B cell (primary cell): ENCODE measurements around the gene ZDHHC14. TPM values are rescaled to one million over a fixed set of nuclear protein-coding genes. Genes with fewer than 3 reads are reported as not detected.

Experiments used
- ATAC-seq: fragments of 200-7000 bp; cut with Tn5 transposase; one replicate; pipeline ENCODE4 v1.10.0; 2021; ENCODE audit warnings: low read depth, mild to moderate bottlenecking, moderate number of reproducible peaks, moderate library complexity
- CTCF ChIA-PET: fragments of 350-600 bp; sonication (Branson Sonifier 250); formaldehyde crosslinking; loops from one replicate; lab custom pipeline; 2021; ENCODE audit warnings: antibody characterized with exemption, inconsistent platforms; lab: Charles Lee
- POLR2A ChIA-PET: fragments of 350-600 bp; sonication (Branson Sonifier 250); formaldehyde crosslinking; loops from one replicate; lab custom pipeline; 2021; ENCODE audit warnings: antibody characterized with exemption; lab: Charles Lee
- DNase-seq: peaks from one replicate; pipeline ENCODE4 v3.0.0; 2013
- H2AFZ ChIP-seq: 2 replicates; pipeline ENCODE4 v1.6.1; 2012; ENCODE audit warnings: mild to moderate bottlenecking, low read depth, low read length; ENCODE audit not compliant: insufficient read depth, poor library complexity, severe bottlenecking
- H3K27ac ChIP-seq, 2 donors: 1 replicate in 1 of 2; 2 replicates in 1 of 2; pipeline ENCODE4 v1.5.1; 2012 to 2013; ENCODE audit warnings: low read length in 2 of 2, mild to moderate bottlenecking in 2 of 2, moderate library complexity in 1 of 2
- H3K27me3 ChIP-seq, 4 experiments: fragments of 200-600 bp in 1 of 4; sonication (generic) in 1 of 4; replicated peaks in 1 of 4; 1 replicate in 2 of 4; 2 replicates in 2 of 4; pipeline versions ENCODE4 v1.6.1 to v1.7.0; 2013 to 2016; ENCODE audit warnings: low read length in 3 of 4, mild to moderate bottlenecking in 2 of 4, mixed read lengths in 1 of 4, moderate library complexity in 1 of 4; ENCODE audit not compliant: insufficient read depth in 4 of 4, control insufficient read depth in 3 of 4; ENCODE audit errors: control extremely low read depth in 1 of 4
- H3K36me3 ChIP-seq, 2 experiments: replicated peaks in 1 of 2; 1 replicate in 1 of 2; 2 replicates in 1 of 2; pipeline versions ENCODE4 v1.6.1 to v1.7.1; 2013; ENCODE audit warnings: low read length in 1 of 2; ENCODE audit not compliant: insufficient read depth in 2 of 2, control insufficient read depth in 1 of 2; ENCODE audit errors: control extremely low read depth in 1 of 2, extremely low read depth in 1 of 2
- H3K4me1 ChIP-seq, 2 donors: fragments of 200-600 bp in 1 of 2; sonication (generic) in 1 of 2; 1 replicate in 1 of 2; 2 replicates in 1 of 2; pipeline versions ENCODE4 v1.5.1 to v1.6.1; 2013 to 2017; ENCODE audit warnings: low read length in 2 of 2; ENCODE audit not compliant: control insufficient read depth in 2 of 2, insufficient read depth in 2 of 2
- H3K4me2 ChIP-seq: replicated peaks from 2 replicates; pipeline ENCODE3; 2012; ENCODE audit warnings: mild to moderate bottlenecking, low read depth, low read length; ENCODE audit not compliant: poor library complexity, severe bottlenecking
- H3K4me3 ChIP-seq, 5 experiments: fragments of 200-600 bp in 1 of 5; sonication (generic) in 1 of 5; 1 replicate in 3 of 5; 2 replicates in 2 of 5; pipeline versions ENCODE4 v1.5.1 to v1.7.0; 2011 to 2016; ENCODE audit warnings: low read length in 4 of 5, mild to moderate bottlenecking in 4 of 5, low read depth in 2 of 5, control low read depth in 1 of 5, moderate library complexity in 1 of 5; ENCODE audit not compliant: insufficient read depth in 1 of 5; ENCODE audit errors: control extremely low read depth in 1 of 5, extremely low read depth in 1 of 5
- H3K79me2 ChIP-seq: fragments of 200-600 bp; sonication (generic); one replicate; pipeline ENCODE4 v1.6.0; 2016; ENCODE audit warnings: low read length; ENCODE audit not compliant: control insufficient read depth, insufficient read depth
- H3K9ac ChIP-seq: fragments of 200-600 bp; sonication (generic); 2 replicates; pipeline ENCODE4 v1.6.1; 2017; ENCODE audit warnings: mild to moderate bottlenecking, low read length, moderate library complexity
- H3K9me3 ChIP-seq, 3 donors: one replicate each; pipeline versions ENCODE4 v1.6.1 to v1.7.1; 2013; ENCODE audit warnings: low read length in 2 of 3; ENCODE audit not compliant: control insufficient read depth in 2 of 3, insufficient read depth in 1 of 3; ENCODE audit errors: control extremely low read depth in 1 of 3
- H4K20me1 ChIP-seq: 2 replicates; pipeline ENCODE4 v1.6.0; 2012; ENCODE audit warnings: mild to moderate bottlenecking, low read length; ENCODE audit not compliant: insufficient read depth, control insufficient read depth, poor library complexity, severe bottlenecking
- H3K27ac Mint-ChIP-seq: one replicate; pipeline ENCODE4 v1.8.0; 2021; ENCODE audit warnings: mixed read lengths
- H3K27me3 Mint-ChIP-seq: one replicate; pipeline ENCODE4 v1.8.0; 2021; ENCODE audit warnings: mixed read lengths
- H3K4me1 Mint-ChIP-seq: one replicate; pipeline ENCODE4 v1.8.0; 2021; ENCODE audit warnings: mixed read lengths
- H3K4me3 Mint-ChIP-seq: one replicate; pipeline ENCODE4 v1.8.0; 2021; ENCODE audit warnings: mixed read lengths
- H3K9me3 Mint-ChIP-seq: one replicate; pipeline ENCODE4 v1.8.0; 2022; ENCODE audit warnings: mixed read lengths; ENCODE audit not compliant: insufficient read depth
- CTCF ChIP-seq: fragments of 200-600 bp; IDR thresholded peaks from one replicate; pipeline ENCODE4 v1.8.0; 2022; ENCODE audit warnings: antibody characterized with exemption, mild to moderate bottlenecking
- EZH2 ChIP-seq: IDR thresholded peaks from 2 replicates; pipeline ENCODE4 v1.6.1; 2012; ENCODE audit warnings: borderline replicate concordance, low read depth, mild to moderate bottlenecking, moderate library complexity, low read length; ENCODE audit not compliant: insufficient read depth, poor library complexity, severe bottlenecking
- WGBS: methylation state at CpG from one replicate; pipeline ENCODE4 v1.1.5; 2013; ENCODE audit warnings: missing lambda C conversion rate; ENCODE audit not compliant: insufficient coverage; 5-methylcytosine and 5-hydroxymethylcytosine counted together
- intact Hi-C: fragments of 100-400 bp; cut with micrococcal nuclease; formaldehyde crosslinking; loops from one replicate; pipeline ENCODE4 v1.10.0; 2022
- polyA plus RNA-seq: library from polyadenylated mRNA; depleted of rRNA; stranded (reverse); fragments of >200 nt; gene quantifications from 2 replicates; pipeline ENCODE4 v1.2.3, GENCODE V29; 2012
- total RNA-seq, 2 donors: library from RNA; stranded (reverse); fragments of 120-200 nt in 1 of 2; gene quantifications; 1 replicate in 1 of 2; 2 replicates in 1 of 2; pipeline versions ENCODE4 v1.2.3 to v1.2.4, GENCODE V29; 2013 to 2022

ZDHHC14 gene
- total and polyA plus RNA-seq, 2 donors (not counting 1 experiment from before 2014, with no cell fraction given) = 8.8 to 50.4 TPM

DNA sequence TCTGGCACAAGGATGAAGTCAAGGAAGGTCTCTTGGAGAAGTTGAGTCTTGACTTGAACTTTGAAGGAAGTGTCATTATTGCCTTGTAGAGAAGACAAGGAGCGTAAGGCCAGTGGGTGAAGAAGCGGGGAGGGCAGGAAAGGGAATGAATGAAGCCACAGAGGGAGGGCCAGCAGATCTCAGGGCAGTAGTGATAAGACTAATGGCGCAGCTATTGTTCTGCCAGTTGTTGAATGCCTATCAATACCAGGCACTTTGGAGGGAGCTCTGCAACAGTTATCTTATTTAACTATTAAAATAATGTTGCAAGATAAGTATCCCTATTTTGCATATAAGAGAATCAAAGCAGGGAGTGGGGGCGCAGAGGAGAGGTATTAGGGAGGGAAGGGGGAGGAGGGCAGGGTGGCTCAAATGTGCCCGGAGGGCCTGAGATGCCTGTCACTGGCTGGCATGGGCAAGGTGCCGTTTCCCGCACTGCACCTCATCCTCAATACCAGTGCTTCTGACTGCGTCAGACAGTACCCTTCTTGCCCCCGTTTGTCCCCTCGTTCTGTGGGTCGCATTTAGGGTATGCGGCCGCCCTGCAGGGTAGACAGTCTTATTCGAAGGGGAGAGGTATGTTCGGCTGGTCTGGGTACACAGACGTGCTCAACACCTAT is 109.8 kb downstream of the ZDHHC14 start:
- no peak overlapping the region for H3K27ac Mint-ChIP-seq
- Histone ChIP-seq H2AFZ (no peak overlapping the region), H3K4me3 (no peak overlapping the region), H3K4me2 (no peak overlapping the region), H3K27ac (no peak overlapping the region), H3K36me3 (peaks cover 0 to 3% of the 10 kb centered on the region in 2 experiments), H4K20me1 (no peaks in the 10 kb centered on the region), H3K9ac (no peak overlapping the region), H3K27me3 (no peaks in the 10 kb centered on the region), H3K9me3 (peaks cover 0 to 3% (median 0%) of the 10 kb centered on the region in 3 donors), H3K79me2 (peaks cover 44% of the 10 kb centered on the region), H3K4me1 (peaks cover 34 to 51% of the 10 kb centered on the region in 2 donors)
- intact Hi-C loops = no loop called here
- CTCF ChIA-PET = no interaction called here
- H3K27me3 Mint-ChIP-seq = peaks cover 5% of the 10 kb centered on the region
- WGBS = 100% methylated on average over 10 of the region's 16 CpGs
- ATAC-seq (no peak), DNase-seq (no peak)
- no peaks in the 10 kb centered on the region for H3K9me3 Mint-ChIP-seq
- H3K4me1 Mint-ChIP-seq = peaks cover 41% of the 10 kb centered on the region
- no peak for TF ChIP-seq EZH2
- TF ChIP-seq CTCF = no peak
- no peak overlapping the region for H3K4me3 Mint-ChIP-seq
- POLR2A ChIA-PET = no interaction called here

DNA sequence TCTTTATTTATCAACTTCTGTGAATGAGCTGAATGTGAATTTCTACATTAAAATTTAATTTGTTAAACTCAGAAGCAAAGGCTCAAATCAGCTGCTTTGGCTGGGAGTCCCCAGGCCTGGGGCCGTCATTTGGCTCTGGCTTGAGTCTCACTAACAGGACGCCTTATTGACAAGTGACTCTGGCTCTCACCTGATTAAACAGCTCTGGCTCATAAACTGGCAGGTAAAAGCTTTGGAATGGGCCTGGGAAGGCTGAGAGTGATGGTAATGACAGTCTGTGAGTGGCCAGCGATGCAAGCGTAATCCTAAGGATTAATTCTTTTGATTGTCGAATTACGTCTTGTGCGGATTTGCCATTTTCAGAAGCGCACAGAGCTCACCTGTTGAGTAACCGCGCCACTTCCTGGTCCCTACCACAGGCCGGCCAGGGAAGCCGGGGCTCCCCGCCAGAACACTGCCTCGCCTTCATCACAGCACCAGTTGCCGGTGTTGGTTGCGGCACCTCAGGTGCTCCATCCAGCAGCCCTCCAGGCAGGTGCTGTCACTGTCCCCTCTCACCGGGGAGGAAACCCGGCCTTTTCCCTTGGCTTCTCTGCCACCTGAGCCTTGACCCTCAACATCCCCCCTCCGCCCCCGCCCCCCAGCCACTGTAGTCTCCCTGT is 110.7 kb downstream of the ZDHHC14 start:
- H3K9me3 ChIP-seq = peaks cover 0 to 7% (median 0%) of the 10 kb centered on the region in 3 donors
- DNase-seq (no peak), ATAC-seq (no peak)
- H3K4me3 Mint-ChIP-seq = no peak overlapping the region
- no peak overlapping the region for H3K4me2 ChIP-seq
- 97% methylated on average over 19 of the region's 20 CpGs for WGBS
- no peak overlapping the region for H3K4me3 ChIP-seq
- H3K9ac ChIP-seq = no peak overlapping the region
- intact Hi-C loops = no loop called here
- TF ChIP-seq EZH2 = no peak
- no peak for TF ChIP-seq CTCF
- no peak overlapping the region for H3K27ac Mint-ChIP-seq
- H2AFZ ChIP-seq = no peak overlapping the region
- CTCF ChIA-PET = no interaction called here
- POLR2A ChIA-PET = no interaction called here
- peaks cover 52% of the 10 kb centered on the region for H3K79me2 ChIP-seq
- H3K27me3 ChIP-seq = no peaks in the 10 kb centered on the region
- H3K9me3 Mint-ChIP-seq = no peaks in the 10 kb centered on the region
- no peak overlapping the region for H3K27ac ChIP-seq
- peaks cover 28 to 49% of the 10 kb centered on the region in 2 donors for H3K4me1 ChIP-seq
- H3K4me1 Mint-ChIP-seq = peaks cover 35% of the 10 kb centered on the region
- H3K27me3 Mint-ChIP-seq = peaks cover 5% of the 10 kb centered on the region
- peaks cover 0 to 3% of the 10 kb centered on the region in 2 experiments for H3K36me3 ChIP-seq
- H4K20me1 ChIP-seq = no peaks in the 10 kb centered on the region
